ENCODE data around the gene YWHAH.

Gene YWHAH

GRCh38 chr22:31943978-31944699 lies at the start of gene YWHAH:
Gene YWHAH (plus strand): TSS chr22:31944535. CDS start chr22:31944734, 199 bp downstream.
- H3K36me3 ChIP-seq (ENCODE audit: insufficient read depth, low read length) = peaks cover 42% of the 10 kb centered on the region
- DNase-seq = peak; percentile 92
- H3K9me3 ChIP-seq (ENCODE audit: insufficient read depth, low read length, severe bottlenecking) = no peaks in the 10 kb centered on the region
- ATAC-seq (ENCODE audit: insufficient read depth, low read depth) = peak; percentile 77
- peak within 1 kb of the TSS; percentile 85 for H3K4me2 ChIP-seq (ENCODE audit: insufficient read depth, low read length)
- H3K27ac ChIP-seq (ENCODE audit: low read length) = peak within 1 kb of the TSS; percentile 96
- H4K20me1 ChIP-seq (ENCODE audit: insufficient read depth, low read length) = peaks cover 38% of the 10 kb centered on the region
- H3K9ac ChIP-seq (ENCODE audit: low read depth, low read length) = peak within 1 kb of the TSS; percentile 97
- peaks cover 40% of the 10 kb centered on the region for H3K4me1 ChIP-seq (ENCODE audit: insufficient read depth, low read length)
- H3K27me3 ChIP-seq (ENCODE audit: insufficient read depth, low read length, poor library complexity) = no peaks in the 10 kb centered on the region
- H3K4me3 ChIP-seq (ENCODE audit: low read depth in 1 of 2, low read length in 2 of 2) = peak within 1 kb of the TSS; percentile 73 to 84; a peak in 3 of 4 replicates
- peak within 1 kb of the TSS; percentile 86 for H2AFZ ChIP-seq (ENCODE audit: low read depth, low read length)
- TF ChIP-seq EZH2 (IDR thresholded peaks at IDR 0.05; ENCODE audit: borderline replicate concordance, low read depth, low read length, severe bottlenecking) = no peak
- TF ChIP-seq CTCF (IDR thresholded peaks at IDR 0.05; ENCODE audit: borderline replicate concordance, extremely low read depth, low read length, poor library complexity, severe bottlenecking) = no peak
- H3K79me2 ChIP-seq (ENCODE audit: insufficient read depth, low read length) = peaks cover 53% of the 10 kb centered on the region

- Histone ChIP-seq H3K27ac (ENCODE audit: low read length) (no peak overlapping the region), H3K27me3 (ENCODE audit: insufficient read depth, low read length, poor library complexity) (no peaks in the 10 kb centered on the region), H3K9me3 (ENCODE audit: insufficient read depth, low read length, severe bottlenecking) (no peaks in the 10 kb centered on the region), H4K20me1 (ENCODE audit: insufficient read depth, low read length) (no peaks in the 10 kb centered on the region), H3K9ac (ENCODE audit: low read depth, low read length) (no peak overlapping the region), H3K79me2 (ENCODE audit: insufficient read depth, low read length) (no peaks in the 10 kb centered on the region), H3K36me3 (ENCODE audit: insufficient read depth, low read length) (peaks cover 36% of the 10 kb centered on the region), H3K4me2 (ENCODE audit: insufficient read depth, low read length) (no peak overlapping the region), H3K4me3 (ENCODE audit: low read depth in 1 of 2, low read length in 2 of 2) (no peak overlapping the region), H3K4me1 (ENCODE audit: insufficient read depth, low read length) (no peaks in the 10 kb centered on the region), H2AFZ (ENCODE audit: low read depth, low read length) (no peak overlapping the region)
- DNase-seq (no peak), ATAC-seq (ENCODE audit: insufficient read depth, low read depth) (no peak)
- TF ChIP-seq EZH2 (IDR thresholded peaks at IDR 0.05; ENCODE audit: borderline replicate concordance, low read depth, low read length, severe bottlenecking) = no peak
These were observed 48.8 kb upstream of the YWHAH start for GRCh38 chr22:31895411-31896123.

GRCh38 chr22:31896472-31896871 lies 47.9 kb upstream of the YWHAH start:
- H3K79me2 ChIP-seq (ENCODE audit: insufficient read depth, low read length) = no peaks in the 10 kb centered on the region
- H3K9me3 ChIP-seq (ENCODE audit: insufficient read depth, low read length, severe bottlenecking) = no peaks in the 10 kb centered on the region
- no peaks in the 10 kb centered on the region for H4K20me1 ChIP-seq (ENCODE audit: insufficient read depth, low read length)
- H3K4me2 ChIP-seq (ENCODE audit: insufficient read depth, low read length) = no peak overlapping the region
- no peaks in the 10 kb centered on the region for H3K4me1 ChIP-seq (ENCODE audit: insufficient read depth, low read length)
- ATAC-seq (ENCODE audit: insufficient read depth, low read depth) (no peak), DNase-seq (no peak)
- TF ChIP-seq CTCF (IDR thresholded peaks at IDR 0.05; ENCODE audit: borderline replicate concordance, extremely low read depth, low read length, poor library complexity, severe bottlenecking) (no peak), EZH2 (IDR thresholded peaks at IDR 0.05; ENCODE audit: borderline replicate concordance, low read depth, low read length, severe bottlenecking) (no peak)
- H3K27ac ChIP-seq (ENCODE audit: low read length) = no peak overlapping the region
- H2AFZ ChIP-seq (ENCODE audit: low read depth, low read length) = no peak overlapping the region
- H3K4me3 ChIP-seq (ENCODE audit: low read depth in 1 of 2, low read length in 2 of 2) = no peak overlapping the region
- H3K9ac ChIP-seq (ENCODE audit: low read depth, low read length) = no peak overlapping the region
- H3K27me3 ChIP-seq (ENCODE audit: insufficient read depth, low read length, poor library complexity) = no peaks in the 10 kb centered on the region
- peaks cover 36% of the 10 kb centered on the region for H3K36me3 ChIP-seq (ENCODE audit: insufficient read depth, low read length)

Data from DND-41 (cell line).